SU-DHL-6 (cell line): ENCODE data around the gene UNC119.

Experiments used
- EZH2phosphoT487 ChIP-seq: fragments of 200-600 bp; sonication (generic), shearing (Covaris generic); conservative IDR thresholded peaks from 2 replicates; pipeline ENCODE4 v1.6.1; 2018; ENCODE audit warnings: mild to moderate bottlenecking, antibody characterized with exemption, low read length, moderate library complexity, mixed read lengths
- TF ChIP-seq, protein P1 (sequence below): fragments of 200-600 bp; sonication (generic); IDR thresholded peaks from one replicate; pipeline ENCODE4 v1.5.1; 2017; ENCODE audit warnings: antibody characterized with exemption, mild to moderate bottlenecking, low read length, moderate library complexity; ENCODE audit not compliant: insufficient read depth, poor library complexity, severe bottlenecking

DNA sequence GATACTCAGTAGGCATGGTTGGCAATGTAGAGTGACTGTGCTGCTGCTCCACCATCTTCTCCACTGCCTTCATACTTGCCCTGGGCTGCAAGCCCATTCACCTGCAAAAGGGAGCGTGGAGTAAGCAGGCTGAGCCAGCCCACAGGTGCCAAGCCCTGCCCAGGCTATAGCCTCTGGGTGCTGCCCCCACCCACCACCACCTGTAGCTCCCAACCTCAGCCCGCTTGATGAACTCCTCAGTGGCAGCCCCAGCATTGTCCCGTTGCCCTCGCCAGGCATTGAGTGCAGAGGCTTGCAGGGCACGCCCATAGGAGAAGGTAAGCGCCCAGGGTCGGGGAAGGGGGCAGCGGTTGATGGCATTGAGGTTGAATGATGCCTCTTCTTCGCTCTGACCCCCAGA, 21.1 kb upstream of the UNC119 start:
- TF ChIP-seq, protein P1, sequence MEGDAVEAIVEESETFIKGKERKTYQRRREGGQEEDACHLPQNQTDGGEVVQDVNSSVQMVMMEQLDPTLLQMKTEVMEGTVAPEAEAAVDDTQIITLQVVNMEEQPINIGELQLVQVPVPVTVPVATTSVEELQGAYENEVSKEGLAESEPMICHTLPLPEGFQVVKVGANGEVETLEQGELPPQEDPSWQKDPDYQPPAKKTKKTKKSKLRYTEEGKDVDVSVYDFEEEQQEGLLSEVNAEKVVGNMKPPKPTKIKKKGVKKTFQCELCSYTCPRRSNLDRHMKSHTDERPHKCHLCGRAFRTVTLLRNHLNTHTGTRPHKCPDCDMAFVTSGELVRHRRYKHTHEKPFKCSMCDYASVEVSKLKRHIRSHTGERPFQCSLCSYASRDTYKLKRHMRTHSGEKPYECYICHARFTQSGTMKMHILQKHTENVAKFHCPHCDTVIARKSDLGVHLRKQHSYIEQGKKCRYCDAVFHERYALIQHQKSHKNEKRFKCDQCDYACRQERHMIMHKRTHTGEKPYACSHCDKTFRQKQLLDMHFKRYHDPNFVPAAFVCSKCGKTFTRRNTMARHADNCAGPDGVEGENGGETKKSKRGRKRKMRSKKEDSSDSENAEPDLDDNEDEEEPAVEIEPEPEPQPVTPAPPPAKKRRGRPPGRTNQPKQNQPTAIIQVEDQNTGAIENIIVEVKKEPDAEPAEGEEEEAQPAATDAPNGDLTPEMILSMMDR, result no peak
- TF ChIP-seq EZH2phosphoT487, result no peak
